GM20000 (cell line): Measurements from ENCODE around the gene APOBEC4.

Experiments
- DNase-seq: peaks from one replicate; pipeline ENCODE4 v3.0.0; 2012; ENCODE audit warnings: low spot score
- TF ChIP-seq, protein P1 (sequence below): IDR thresholded peaks from 2 replicates; pipeline ENCODE4 v1.5.1; 2012; ENCODE audit warnings: mild to moderate bottlenecking, control low read depth; ENCODE audit errors: extremely low read depth, missing control alignments

Gene APOBEC4

GRCh38 chr1:183607322-183607980 lies 45.7 kb downstream of the APOBEC4 start:
- DNase-seq, result no peak
- TF ChIP-seq, protein P1, sequence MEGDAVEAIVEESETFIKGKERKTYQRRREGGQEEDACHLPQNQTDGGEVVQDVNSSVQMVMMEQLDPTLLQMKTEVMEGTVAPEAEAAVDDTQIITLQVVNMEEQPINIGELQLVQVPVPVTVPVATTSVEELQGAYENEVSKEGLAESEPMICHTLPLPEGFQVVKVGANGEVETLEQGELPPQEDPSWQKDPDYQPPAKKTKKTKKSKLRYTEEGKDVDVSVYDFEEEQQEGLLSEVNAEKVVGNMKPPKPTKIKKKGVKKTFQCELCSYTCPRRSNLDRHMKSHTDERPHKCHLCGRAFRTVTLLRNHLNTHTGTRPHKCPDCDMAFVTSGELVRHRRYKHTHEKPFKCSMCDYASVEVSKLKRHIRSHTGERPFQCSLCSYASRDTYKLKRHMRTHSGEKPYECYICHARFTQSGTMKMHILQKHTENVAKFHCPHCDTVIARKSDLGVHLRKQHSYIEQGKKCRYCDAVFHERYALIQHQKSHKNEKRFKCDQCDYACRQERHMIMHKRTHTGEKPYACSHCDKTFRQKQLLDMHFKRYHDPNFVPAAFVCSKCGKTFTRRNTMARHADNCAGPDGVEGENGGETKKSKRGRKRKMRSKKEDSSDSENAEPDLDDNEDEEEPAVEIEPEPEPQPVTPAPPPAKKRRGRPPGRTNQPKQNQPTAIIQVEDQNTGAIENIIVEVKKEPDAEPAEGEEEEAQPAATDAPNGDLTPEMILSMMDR, result no peak

DNA sequence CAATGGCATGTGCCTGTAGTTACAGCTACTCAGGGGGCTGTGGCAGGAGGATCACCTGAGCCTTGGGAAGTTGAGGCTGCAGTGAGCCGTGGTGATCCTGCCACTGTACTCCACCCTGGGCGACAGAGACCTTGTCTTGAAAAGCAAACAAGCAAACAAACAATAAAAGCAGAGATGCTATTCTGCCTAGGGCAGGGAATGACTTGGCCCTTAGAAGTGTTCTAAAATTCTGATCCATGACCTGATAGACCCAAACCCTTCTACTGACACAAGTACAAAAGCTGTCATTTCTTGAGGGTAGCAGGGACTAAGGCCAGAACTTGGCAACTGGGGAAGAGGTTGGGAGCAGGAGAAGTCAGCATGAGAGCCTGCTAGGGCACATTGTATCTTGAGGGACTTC lies 47.2 kb downstream of the APOBEC4 start:
- no peak for DNase-seq

DNA sequence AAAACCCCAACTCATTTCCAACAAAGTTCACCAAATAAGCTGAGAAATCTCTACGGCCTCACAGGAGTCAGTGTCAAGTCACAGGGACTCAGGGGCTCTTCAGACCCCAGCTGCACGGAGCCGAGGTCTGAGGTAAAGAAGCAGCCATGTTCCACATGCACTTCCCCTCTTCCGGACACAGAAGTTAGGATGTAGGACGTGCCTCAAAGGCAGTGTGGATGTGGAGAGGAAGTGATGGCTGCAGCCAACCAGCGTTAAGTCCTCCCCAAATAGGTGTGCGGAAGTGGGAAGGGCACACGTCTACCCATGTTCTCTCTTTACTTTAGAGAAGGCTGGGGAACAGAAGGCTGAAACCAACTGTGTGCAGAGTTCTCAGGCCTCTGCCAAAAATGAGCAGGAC lies 48.3 kb downstream of the APOBEC4 start:
- TF ChIP-seq, protein P1, result no peak
- no peak for DNase-seq

More for the DNA sequence above, 47.2 kb downstream of the APOBEC4 start:
- TF ChIP-seq, protein P1, result no peak

GRCh38 chr1:183604038-183604808 lies 48.9 kb downstream of the APOBEC4 start:
- TF ChIP-seq, protein P1, result no peak
- peak; percentile 58 for DNase-seq

- TF ChIP-seq, protein P1, result no peak
Measured at GRCh38 chr1:183602510-183602909, 50.6 kb downstream of the APOBEC4 start.

GRCh38 chr1:183600634-183601033 lies 52.5 kb downstream of the APOBEC4 start:
- no peak for DNase-seq
- TF ChIP-seq, protein P1, result no peak

More at GRCh38 chr1:183602510-183602909, 50.6 kb downstream of the APOBEC4 start:
- no peak for DNase-seq

DNA sequence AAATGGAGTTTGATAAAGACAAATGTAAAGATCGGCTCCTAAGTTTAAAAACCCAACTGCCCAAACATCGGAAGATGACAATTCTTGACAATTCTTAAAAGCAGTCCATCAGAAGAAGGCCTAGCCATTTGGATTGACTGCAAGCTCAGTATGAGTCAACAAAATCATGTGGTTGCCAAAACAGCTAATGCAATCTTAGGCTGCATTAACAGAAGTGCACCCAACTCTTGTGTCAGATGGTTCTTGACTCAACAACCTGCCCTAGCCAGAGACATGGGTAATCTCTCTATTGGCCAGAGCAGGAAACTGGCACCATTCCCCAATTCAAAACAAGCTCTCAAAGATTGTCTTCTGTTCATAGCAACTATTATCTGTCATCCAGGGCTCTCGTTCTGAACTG lies 53.0 kb downstream of the APOBEC4 start:
- TF ChIP-seq, protein P1, result no peak
- DNase-seq, result no peak
